GM19099 (cell line): ENCODE measurements around the gene CD101.

Experiments
- POLR2A ChIP-seq: IDR thresholded peaks from 3 replicates; pipeline ENCODE4 v1.6.1; 2011; ENCODE audit warnings: low read depth; ENCODE audit not compliant: insufficient read length; ENCODE audit errors: extremely low read depth

Gene CD101

GRCh38 chr1:116997636-116998035 lies 3.9 kb upstream of the CD101 start:
- TF ChIP-seq POLR2A, result no peak

- TF ChIP-seq POLR2A, result no peak
Observed at GRCh38 chr1:116999596-116999995, 2.0 kb upstream of the CD101 start.

GRCh38 chr1:117000142-117000541 lies 1.4 kb upstream of the CD101 start:
- TF ChIP-seq POLR2A, result no peak

- TF ChIP-seq POLR2A, result no peak
Observed at GRCh38 chr1:117003223-117003875, 1.8 kb downstream of the CD101 start.

DNA sequence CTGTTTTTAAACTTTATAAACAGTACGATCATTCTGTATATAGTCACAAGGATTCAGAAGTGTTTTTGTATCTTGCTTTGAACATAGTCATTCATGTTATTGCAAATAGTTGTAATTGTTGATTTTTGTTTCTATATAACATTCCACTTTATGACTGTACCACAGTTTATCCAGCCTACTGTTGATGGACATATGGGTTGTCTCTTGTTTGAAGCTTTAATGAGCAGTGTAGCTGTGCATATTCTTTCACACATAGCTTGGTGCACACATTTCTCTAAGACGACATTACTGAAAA lies 6.1 kb downstream of the CD101 start:
- no peak for TF ChIP-seq POLR2A

GRCh38 chr1:117008656-117009055 lies 7.1 kb downstream of the CD101 start:
- TF ChIP-seq POLR2A, result no peak

- TF ChIP-seq POLR2A, result no peak
Observed at GRCh38 chr1:117009132-117009531, 7.6 kb downstream of the CD101 start.

DNA sequence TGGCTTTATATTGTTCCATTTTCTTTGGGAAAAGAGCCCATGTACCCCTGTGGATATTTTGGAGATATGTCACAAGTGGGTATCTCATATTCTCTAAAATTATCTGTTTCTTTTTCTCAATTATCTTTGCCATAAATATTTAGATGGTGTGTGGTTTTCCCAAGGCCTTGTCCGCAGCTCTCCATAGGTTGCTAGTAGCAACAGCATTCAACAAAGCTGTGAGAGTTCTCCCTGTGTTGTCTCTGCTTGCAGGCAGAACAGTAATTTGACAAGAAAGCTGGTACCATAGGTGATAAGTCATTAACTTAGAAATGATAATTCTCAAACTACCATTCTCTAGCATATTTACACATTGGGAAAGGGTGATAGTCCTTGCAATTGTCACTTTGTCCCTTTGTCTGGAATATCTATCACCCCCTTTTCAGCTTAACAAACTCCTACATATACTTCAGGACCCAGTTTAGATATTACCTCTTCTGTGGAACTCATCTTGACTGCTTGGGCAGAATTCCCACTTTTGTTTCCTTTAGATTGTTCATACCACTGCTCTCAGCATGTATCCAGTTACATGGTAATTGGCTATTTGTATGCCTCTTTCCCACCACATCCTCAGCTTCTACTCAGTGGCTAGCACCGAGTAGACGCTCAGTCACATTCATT lies 8.9 kb downstream of the CD101 start:
- TF ChIP-seq POLR2A, result no peak

- no peak for TF ChIP-seq POLR2A
Observed at GRCh38 chr1:117011334-117011733, 9.8 kb downstream of the CD101 start.

DNA sequence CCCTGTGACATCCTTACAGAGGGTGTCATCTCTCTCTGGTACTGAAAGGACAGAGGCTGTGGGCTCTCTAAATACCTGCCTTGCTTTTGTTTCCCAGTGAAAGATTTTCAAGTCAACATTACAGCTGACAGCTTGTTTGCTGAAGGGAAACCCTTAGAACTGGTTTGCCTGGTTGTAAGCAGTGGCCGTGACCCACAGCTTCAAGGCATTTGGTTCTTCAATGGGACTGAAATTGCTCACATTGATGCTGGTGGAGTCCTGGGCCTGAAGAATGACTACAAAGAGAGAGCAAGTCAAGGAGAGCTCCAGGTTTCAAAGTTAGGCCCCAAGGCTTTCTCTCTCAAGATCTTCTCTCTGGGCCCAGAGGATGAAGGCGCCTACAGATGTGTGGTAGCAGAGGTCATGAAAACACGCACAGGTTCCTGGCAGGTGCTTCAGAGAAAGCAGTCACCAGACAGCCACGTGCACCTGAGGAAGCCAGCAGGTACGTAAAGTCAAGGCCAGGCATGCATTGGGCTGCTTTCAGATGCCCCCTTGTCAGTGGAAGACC lies 11.8 kb downstream of the CD101 start:
- no peak for TF ChIP-seq POLR2A

DNA sequence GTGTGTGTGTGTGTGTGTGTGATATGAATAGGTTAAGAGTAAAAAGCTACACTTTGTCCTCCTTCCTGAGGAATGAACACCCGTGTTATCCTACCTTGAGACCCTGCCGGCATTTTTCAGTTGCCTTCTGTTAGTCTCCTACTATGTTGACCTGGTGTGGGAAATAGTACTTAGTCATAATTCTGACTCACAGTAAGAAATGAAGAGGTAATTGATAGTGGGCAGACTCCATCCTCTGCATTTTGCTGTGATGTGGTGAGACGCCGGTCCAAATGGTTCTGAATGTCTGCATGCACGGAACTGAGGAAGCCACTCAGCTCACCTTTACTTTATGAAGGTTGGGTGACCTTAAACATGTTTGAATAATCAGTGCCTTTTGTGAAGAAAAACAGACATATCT lies 12.6 kb downstream of the CD101 start:
- TF ChIP-seq POLR2A, result no peak

- TF ChIP-seq POLR2A, result no peak
Observed at GRCh38 chr1:117015724-117016123, 14.2 kb downstream of the CD101 start.

DNA sequence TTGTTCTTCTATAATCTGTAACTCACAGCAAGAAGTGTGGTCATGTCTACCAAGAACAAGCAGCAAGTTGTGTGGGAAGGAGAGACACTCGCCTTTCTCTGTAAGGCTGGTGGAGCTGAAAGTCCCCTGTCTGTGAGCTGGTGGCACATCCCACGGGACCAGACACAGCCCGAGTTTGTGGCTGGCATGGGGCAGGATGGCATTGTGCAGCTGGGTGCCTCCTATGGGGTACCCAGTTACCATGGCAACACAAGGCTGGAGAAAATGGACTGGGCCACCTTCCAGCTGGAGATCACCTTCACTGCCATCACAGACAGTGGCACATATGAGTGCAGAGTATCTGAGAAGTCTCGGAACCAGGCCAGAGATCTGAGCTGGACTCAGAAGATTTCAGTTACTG lies 15.5 kb downstream of the CD101 start:
- TF ChIP-seq POLR2A, result no peak

GRCh38 chr1:117017648-117018047 lies 16.1 kb downstream of the CD101 start:
- no peak for TF ChIP-seq POLR2A

DNA sequence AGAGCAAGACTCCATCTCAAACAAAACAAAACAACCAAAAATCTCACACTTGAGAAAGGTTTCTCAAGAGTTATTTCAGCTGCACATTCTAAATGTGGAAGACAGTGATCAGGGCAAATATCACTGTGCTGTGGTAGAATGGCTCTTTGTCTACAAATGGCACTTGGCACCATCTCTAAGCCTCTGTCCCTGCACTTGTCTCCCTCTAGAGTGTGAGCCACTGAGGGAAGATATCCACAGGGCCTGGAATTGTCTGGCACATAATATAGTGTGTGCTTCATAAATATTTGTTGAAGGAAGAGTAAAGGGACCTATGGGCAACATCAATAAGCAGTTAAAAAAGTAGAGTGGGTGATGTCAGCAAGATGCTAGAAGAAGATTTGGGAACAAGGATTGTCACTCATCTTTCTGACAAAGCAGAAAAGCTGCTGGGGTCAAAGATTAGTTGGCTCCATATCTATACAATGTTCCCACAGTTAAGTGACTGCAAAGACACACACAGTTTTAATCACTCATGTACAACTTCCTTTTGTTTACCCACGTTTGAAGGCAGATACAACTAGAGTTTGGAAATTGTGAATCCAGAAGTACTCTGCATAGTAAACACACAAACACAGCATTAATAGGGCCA lies 19.1 kb downstream of the CD101 start:
- TF ChIP-seq POLR2A, result no peak

GRCh38 chr1:117022114-117022513 lies 20.6 kb downstream of the CD101 start:
- no peak for TF ChIP-seq POLR2A

GRCh38 chr1:117025568-117025967 lies 24.0 kb downstream of the CD101 start:
- no peak for TF ChIP-seq POLR2A

DNA sequence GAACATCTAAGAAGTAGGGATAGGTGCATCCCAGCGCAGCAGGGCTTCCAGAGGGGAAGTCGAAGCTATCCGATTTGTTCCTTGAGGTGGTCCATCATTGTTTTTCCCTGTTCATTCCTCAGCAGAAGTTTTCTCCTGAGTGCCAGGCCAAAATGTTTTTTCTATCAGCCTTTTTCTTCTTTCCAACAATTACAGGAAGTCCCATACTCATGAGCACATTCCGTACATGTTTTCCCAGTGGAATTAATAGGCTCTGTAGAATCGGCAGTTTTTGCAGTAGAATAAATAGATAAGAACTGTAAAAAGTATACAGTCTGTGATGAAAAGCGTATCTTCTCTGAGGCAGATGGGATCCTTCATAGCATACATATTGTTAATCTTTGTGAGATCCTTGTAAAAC lies 24.8 kb downstream of the CD101 start:
- TF ChIP-seq POLR2A, result no peak
